ENCODE results near the gene ALDH4A1.

The ALDH4A1 gene

GRCh38 chr1:18926315-18927081, 24.1 kb upstream of the ALDH4A1 start:
- H3K4me3 ChIP-seq (ENCODE audit: low read depth, low read length), result peak overlapping the region; percentile 63
- no peak for TF ChIP-seq CTCF (IDR thresholded peaks at IDR 0.05; ENCODE audit: borderline replicate concordance, insufficient read depth, low read depth, low read length)

GRCh38 chr1:18925279-18925678, 22.9 kb upstream of the ALDH4A1 start:
- no peak for TF ChIP-seq CTCF (IDR thresholded peaks at IDR 0.05; ENCODE audit: borderline replicate concordance, insufficient read depth, low read depth, low read length)
- no peak overlapping the region for H3K4me3 ChIP-seq (ENCODE audit: low read depth, low read length)

- H3K4me3 ChIP-seq (ENCODE audit: low read depth, low read length), result no peak overlapping the region
- no peak for TF ChIP-seq CTCF (IDR thresholded peaks at IDR 0.05; ENCODE audit: borderline replicate concordance, insufficient read depth, low read depth, low read length)
Observed at GRCh38 chr1:18924221-18924691, 21.9 kb upstream of the ALDH4A1 start.

GRCh38 chr1:18923756-18924211, 21.4 kb upstream of the ALDH4A1 start:
- no peak for TF ChIP-seq CTCF (IDR thresholded peaks at IDR 0.05; ENCODE audit: borderline replicate concordance, insufficient read depth, low read depth, low read length)
- no peak overlapping the region for H3K4me3 ChIP-seq (ENCODE audit: low read depth, low read length)

- TF ChIP-seq CTCF (IDR thresholded peaks at IDR 0.05; ENCODE audit: borderline replicate concordance, insufficient read depth, low read depth, low read length), result no peak
Observed at GRCh38 chr1:18922848-18923755, 20.7 kb upstream of the ALDH4A1 start.

GRCh38 chr1:18922319-18922726, 20.0 kb upstream of the ALDH4A1 start:
- no peak for TF ChIP-seq CTCF (IDR thresholded peaks at IDR 0.05; ENCODE audit: borderline replicate concordance, insufficient read depth, low read depth, low read length)
- no peak overlapping the region for H3K4me3 ChIP-seq (ENCODE audit: low read depth, low read length)

More at GRCh38 chr1:18922848-18923755, 20.7 kb upstream of the ALDH4A1 start:
- no peak overlapping the region for H3K4me3 ChIP-seq (ENCODE audit: low read depth, low read length)

Data from GM12875 (cell line).